Activated CD4-positive, alpha-beta T cell treated with anti-CD3 and anti-CD28 coated beads for 36 hours (primary cell): ENCODE data around the gene MYEOV. TPM values are rescaled to one million over a fixed set of nuclear protein-coding genes. Genes with fewer than 3 reads are reported as not detected.

Experiments
- ATAC-seq: fragments of 200-7000 bp; cut with Tn5 transposase; one replicate; pipeline ENCODE4 v1.10.0; 2021; ENCODE audit warnings: mild to moderate bottlenecking, moderate library complexity
- CTCF ChIA-PET: fragments of 350-600 bp; sonication (Branson Sonifier 250); formaldehyde crosslinking; loops from one replicate; lab custom pipeline; 2021; ENCODE audit warnings: antibody characterized with exemption; lab: Charles Lee
- POLR2A ChIA-PET: fragments of 350-600 bp; sonication (Branson Sonifier 250); formaldehyde crosslinking; loops from one replicate; lab custom pipeline; 2021; ENCODE audit warnings: antibody characterized with exemption, inconsistent platforms; lab: Charles Lee
- DNase-seq: peaks from one replicate; pipeline ENCODE4 v3.0.0-alpha.2; 2020
- H3K27ac Mint-ChIP-seq: one replicate; pipeline ENCODE4 v1.8.0; 2021; ENCODE audit warnings: mixed read lengths
- H3K27me3 Mint-ChIP-seq: one replicate; pipeline ENCODE4 v1.8.0; 2021; ENCODE audit warnings: mixed read lengths
- H3K36me3 Mint-ChIP-seq: one replicate; pipeline ENCODE4 v1.8.0; 2021; ENCODE audit warnings: low read depth, mixed read lengths
- H3K4me1 Mint-ChIP-seq: one replicate; pipeline ENCODE4 v1.8.0; 2021; ENCODE audit warnings: mixed read lengths
- H3K4me3 Mint-ChIP-seq: one replicate; pipeline ENCODE4 v1.8.0; 2021; ENCODE audit warnings: mild to moderate bottlenecking, moderate library complexity, mixed read lengths
- H3K9me3 Mint-ChIP-seq: one replicate; pipeline ENCODE4 v1.8.0; 2021; ENCODE audit warnings: low read depth, mixed read lengths
- intact Hi-C, 2 experiments: fragments of 100-400 bp; cut with DNase I in 1 of 2; cut with micrococcal nuclease in 1 of 2; formaldehyde crosslinking; loops; one replicate each; pipeline versions ENCODE4 v1.14.2 to v1.15.1; 2022 to 2024; cut with DNase I, micrococcal nuclease
- total RNA-seq, 2 experiments: library from RNA; stranded (reverse); gene quantifications; one replicate each; pipeline ENCODE4 v1.2.3, GENCODE V29; 2021

MYEOV gene
- total RNA-seq, 2 experiments from 2014 or later = not detected

GRCh38 chr11:69269388-69269787 is 24.6 kb upstream of the MYEOV start:
- Mint-ChIP-seq H3K4me3 (no peak overlapping the region), H3K27me3 (no peaks in the 10 kb centered on the region), H3K9me3 (no peaks in the 10 kb centered on the region), H3K4me1 (no peaks in the 10 kb centered on the region), H3K36me3 (no peaks in the 10 kb centered on the region), H3K27ac (no peak overlapping the region)
- ATAC-seq (no peak), DNase-seq (no peak)
- ChIA-PET POLR2A (interaction anchor here (0.6 kb wide), 1 partner anchor 145 kb away, joined by 3 read pairs; no protein-coding TSS in a partner anchor), CTCF (no interaction called here)
- intact Hi-C loops = no loop called here

- H3K27ac Mint-ChIP-seq = no peak overlapping the region
- ChIA-PET CTCF (no interaction called here), POLR2A (interaction anchor here (0.6 kb wide), 1 partner anchor 146 kb away, joined by 3 read pairs; no protein-coding TSS in a partner anchor)
- H3K4me1 Mint-ChIP-seq = no peaks in the 10 kb centered on the region
- H3K27me3 Mint-ChIP-seq = peaks cover 2% of the 10 kb centered on the region
- H3K36me3 Mint-ChIP-seq = no peaks in the 10 kb centered on the region
- DNase-seq (no peak), ATAC-seq (no peak)
- no peaks in the 10 kb centered on the region for H3K9me3 Mint-ChIP-seq
- no peak overlapping the region for H3K4me3 Mint-ChIP-seq
- intact Hi-C loops = no loop called here
Measured at GRCh38 chr11:69269926-69270697, 23.8 kb upstream of the MYEOV start.

- no peak for ATAC-seq
- POLR2A ChIA-PET = no interaction called here
Measured at GRCh38 chr11:69270941-69271340, 23.0 kb upstream of the MYEOV start.

GRCh38 chr11:69272055-69272454 is 21.9 kb upstream of the MYEOV start:
- ATAC-seq (no peak), DNase-seq (no peak)
- H3K4me1 Mint-ChIP-seq = no peaks in the 10 kb centered on the region
- no peak overlapping the region for H3K27ac Mint-ChIP-seq
- H3K9me3 Mint-ChIP-seq = no peaks in the 10 kb centered on the region
- POLR2A ChIA-PET = no interaction called here
- CTCF ChIA-PET = no interaction called here
- H3K36me3 Mint-ChIP-seq = no peaks in the 10 kb centered on the region
- peaks cover 2% of the 10 kb centered on the region for H3K27me3 Mint-ChIP-seq
- intact Hi-C loops = no loop called here
- H3K4me3 Mint-ChIP-seq = no peak overlapping the region

More at GRCh38 chr11:69270941-69271340, 23.0 kb upstream of the MYEOV start:
- no peaks in the 10 kb centered on the region for H3K4me1 Mint-ChIP-seq
- H3K27me3 Mint-ChIP-seq = peaks cover 2% of the 10 kb centered on the region
- H3K36me3 Mint-ChIP-seq = no peaks in the 10 kb centered on the region
- H3K27ac Mint-ChIP-seq = no peak overlapping the region
- intact Hi-C loops = no loop called here
- no peaks in the 10 kb centered on the region for H3K9me3 Mint-ChIP-seq
- CTCF ChIA-PET = no interaction called here
- no peak for DNase-seq
- no peak overlapping the region for H3K4me3 Mint-ChIP-seq

GRCh38 chr11:69272831-69273485 is 21.0 kb upstream of the MYEOV start:
- ChIA-PET CTCF (interaction anchor here (0.5 kb wide), 1 partner anchor 81 kb away, joined by 3 read pairs; no protein-coding TSS in a partner anchor), POLR2A (no interaction called here)
- peaks cover 2% of the 10 kb centered on the region for H3K27me3 Mint-ChIP-seq
- no peak for DNase-seq
- H3K9me3 Mint-ChIP-seq = no peaks in the 10 kb centered on the region
- no peaks in the 10 kb centered on the region for H3K4me1 Mint-ChIP-seq
- no peak overlapping the region for H3K4me3 Mint-ChIP-seq
- no peak overlapping the region for H3K27ac Mint-ChIP-seq
- no peaks in the 10 kb centered on the region for H3K36me3 Mint-ChIP-seq
- intact Hi-C loops = no loop called here
- no peak for ATAC-seq

GRCh38 chr11:69273571-69273970 is 20.4 kb upstream of the MYEOV start:
- DNase-seq (no peak), ATAC-seq (no peak)
- ChIA-PET CTCF (interaction anchor here (0.5 kb wide), 1 partner anchor 81 kb away, joined by 3 read pairs; no protein-coding TSS in a partner anchor), POLR2A (no interaction called here)
- Mint-ChIP-seq H3K4me1 (no peaks in the 10 kb centered on the region), H3K27ac (no peak overlapping the region), H3K36me3 (no peaks in the 10 kb centered on the region), H3K27me3 (peaks cover 2% of the 10 kb centered on the region), H3K4me3 (no peak overlapping the region), H3K9me3 (no peaks in the 10 kb centered on the region)
- intact Hi-C loops = no loop called here

- H3K4me1 Mint-ChIP-seq = no peaks in the 10 kb centered on the region
- no peaks in the 10 kb centered on the region for H3K36me3 Mint-ChIP-seq
- DNase-seq = no peak
- ChIA-PET CTCF (interaction anchor here (1.4 kb wide), 1 partner anchor 13 kb away, joined by 3 read pairs; no protein-coding TSS in a partner anchor), POLR2A (interaction anchor here (0.6 kb wide), 1 partner anchor 34 kb away, joined by 3 read pairs; no protein-coding TSS in a partner anchor)
- no peak for ATAC-seq
- no peak overlapping the region for H3K27ac Mint-ChIP-seq
- intact Hi-C loops = no loop called here
- peaks cover 2% of the 10 kb centered on the region for H3K27me3 Mint-ChIP-seq
- H3K4me3 Mint-ChIP-seq = no peak overlapping the region
- no peaks in the 10 kb centered on the region for H3K9me3 Mint-ChIP-seq
Measured at GRCh38 chr11:69274531-69275016, 19.4 kb upstream of the MYEOV start.

GRCh38 chr11:69275178-69275577 is 18.8 kb upstream of the MYEOV start:
- POLR2A ChIA-PET = no interaction called here
- intact Hi-C loops = no loop called here
- CTCF ChIA-PET = interaction anchor here (1.4 kb wide), 1 partner anchor 12 kb away, joined by 3 read pairs; no protein-coding TSS in a partner anchor
- no peaks in the 10 kb centered on the region for H3K36me3 Mint-ChIP-seq
- DNase-seq (no peak), ATAC-seq (no peak)
- H3K4me3 Mint-ChIP-seq = no peak overlapping the region
- H3K27ac Mint-ChIP-seq = no peak overlapping the region
- peaks cover 2% of the 10 kb centered on the region for H3K27me3 Mint-ChIP-seq
- no peaks in the 10 kb centered on the region for H3K9me3 Mint-ChIP-seq
- H3K4me1 Mint-ChIP-seq = no peaks in the 10 kb centered on the region

GRCh38 chr11:69276165-69276564 is 17.8 kb upstream of the MYEOV start:
- no peaks in the 10 kb centered on the region for H3K9me3 Mint-ChIP-seq
- CTCF ChIA-PET = interaction anchor here (1.2 to 1.3 kb wide), 2 partner anchors 16 to 323 kb away, joined by 4 to 7 read pairs; no protein-coding TSS in a partner anchor
- peaks cover 2% of the 10 kb centered on the region for H3K27me3 Mint-ChIP-seq
- intact Hi-C loops = no loop called here
- no peaks in the 10 kb centered on the region for H3K4me1 Mint-ChIP-seq
- POLR2A ChIA-PET = no interaction called here
- H3K4me3 Mint-ChIP-seq = no peak overlapping the region
- H3K27ac Mint-ChIP-seq = no peak overlapping the region
- no peaks in the 10 kb centered on the region for H3K36me3 Mint-ChIP-seq
- DNase-seq (no peak), ATAC-seq (no peak)

GRCh38 chr11:69277074-69277809 is 16.7 kb upstream of the MYEOV start:
- no peak for ATAC-seq
- no peak overlapping the region for H3K4me3 Mint-ChIP-seq
- DNase-seq = no peak
- H3K4me1 Mint-ChIP-seq = no peaks in the 10 kb centered on the region
- ChIA-PET POLR2A (interaction anchor here (0.6 kb wide), 1 partner anchor 21 kb away, joined by 3 read pairs; no protein-coding TSS in a partner anchor), CTCF (interaction anchor here (1.2 to 1.3 kb wide), 2 partner anchors 15 to 322 kb away, joined by 4 to 7 read pairs; no protein-coding TSS in a partner anchor)
- H3K36me3 Mint-ChIP-seq = no peaks in the 10 kb centered on the region
- intact Hi-C loops = no loop called here
- peaks cover 2% of the 10 kb centered on the region for H3K27me3 Mint-ChIP-seq
- H3K9me3 Mint-ChIP-seq = no peaks in the 10 kb centered on the region
- no peak overlapping the region for H3K27ac Mint-ChIP-seq
